Left kidney (tissue), 8 donors: ENCODE results near the gene NAB2. TPM values are rescaled to one million over a fixed set of nuclear protein-coding genes. Genes with fewer than 3 reads are reported as not detected.
"Not testable (repeated sequence)": the region's sequence is repeated elsewhere in the genome, so short reads cannot be mapped to it uniquely, and the experiment has no call there.

Experiments used
- DNase-seq: peaks from one replicate; pipeline ENCODE4 v3.0.0-alpha.2; 2013
- long read RNA-seq, 8 donors: transcript quantifications; one replicate each; lab custom pipeline, GENCODE V29; 2026
- polyA plus RNA-seq: library from polyadenylated mRNA; unstranded; fragments of 120-200 nt; gene quantifications from one replicate; pipeline ENCODE4 v1.2.1, GENCODE V29; 2013; ENCODE audit not compliant: insufficient read length

Gene NAB2, protein sequence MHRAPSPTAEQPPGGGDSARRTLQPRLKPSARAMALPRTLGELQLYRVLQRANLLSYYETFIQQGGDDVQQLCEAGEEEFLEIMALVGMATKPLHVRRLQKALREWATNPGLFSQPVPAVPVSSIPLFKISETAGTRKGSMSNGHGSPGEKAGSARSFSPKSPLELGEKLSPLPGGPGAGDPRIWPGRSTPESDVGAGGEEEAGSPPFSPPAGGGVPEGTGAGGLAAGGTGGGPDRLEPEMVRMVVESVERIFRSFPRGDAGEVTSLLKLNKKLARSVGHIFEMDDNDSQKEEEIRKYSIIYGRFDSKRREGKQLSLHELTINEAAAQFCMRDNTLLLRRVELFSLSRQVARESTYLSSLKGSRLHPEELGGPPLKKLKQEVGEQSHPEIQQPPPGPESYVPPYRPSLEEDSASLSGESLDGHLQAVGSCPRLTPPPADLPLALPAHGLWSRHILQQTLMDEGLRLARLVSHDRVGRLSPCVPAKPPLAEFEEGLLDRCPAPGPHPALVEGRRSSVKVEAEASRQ
- polyA plus RNA-seq: 40.8 TPM
- long read RNA-seq, donor 1, transcript NAB2-201 (7 exons, 2,711 nt): major isoform, 8 of 22 reads
- long read RNA-seq, donor 1, partial matches to known transcripts: 14 of 22 reads
- long read RNA-seq, donor 1, other reads (novel, unspliced or antisense): 0 of 22 reads
- long read RNA-seq, donor 2, transcript NAB2-201 (7 exons, 2,711 nt): major isoform, 11 of 19 reads
- long read RNA-seq, donor 2, partial matches to known transcripts: 8 of 19 reads
- long read RNA-seq, donor 2, other reads (novel, unspliced or antisense): 0 of 19 reads
- long read RNA-seq, donor 3, transcript NAB2-201 (7 exons, 2,711 nt): major isoform, 9 of 25 reads
- long read RNA-seq, donor 3, partial matches to known transcripts: 15 of 25 reads
- long read RNA-seq, donor 3, other reads (novel, unspliced or antisense): 0 of 25 reads
- long read RNA-seq, donor 4: 0 reads
- long read RNA-seq, donor 5, transcript NAB2-201 (7 exons, 2,711 nt): major isoform, 9 of 51 reads
- long read RNA-seq, donor 5, partial matches to known transcripts: 42 of 51 reads
- long read RNA-seq, donor 5, other reads (novel, unspliced or antisense): 0 of 51 reads
- long read RNA-seq, donor 6, transcript NAB2-201 (7 exons, 2,711 nt): major isoform, 12 of 71 reads
- long read RNA-seq, donor 6, partial matches to known transcripts: 57 of 71 reads
- long read RNA-seq, donor 6, other reads (novel, unspliced or antisense): 0 of 71 reads
- long read RNA-seq, donor 7, transcript NAB2-201 (7 exons, 2,711 nt): major isoform, 17 of 114 reads
- long read RNA-seq, donor 7, partial matches to known transcripts: 95 of 114 reads
- long read RNA-seq, donor 7, other reads (novel, unspliced or antisense): 0 of 114 reads
- long read RNA-seq, donor 8, transcript NAB2-201 (7 exons, 2,711 nt): major isoform, 8 of 8 reads
- long read RNA-seq, donor 8, partial matches to known transcripts: 0 of 8 reads
- long read RNA-seq, donor 8, other reads (novel, unspliced or antisense): 0 of 8 reads

DNA sequence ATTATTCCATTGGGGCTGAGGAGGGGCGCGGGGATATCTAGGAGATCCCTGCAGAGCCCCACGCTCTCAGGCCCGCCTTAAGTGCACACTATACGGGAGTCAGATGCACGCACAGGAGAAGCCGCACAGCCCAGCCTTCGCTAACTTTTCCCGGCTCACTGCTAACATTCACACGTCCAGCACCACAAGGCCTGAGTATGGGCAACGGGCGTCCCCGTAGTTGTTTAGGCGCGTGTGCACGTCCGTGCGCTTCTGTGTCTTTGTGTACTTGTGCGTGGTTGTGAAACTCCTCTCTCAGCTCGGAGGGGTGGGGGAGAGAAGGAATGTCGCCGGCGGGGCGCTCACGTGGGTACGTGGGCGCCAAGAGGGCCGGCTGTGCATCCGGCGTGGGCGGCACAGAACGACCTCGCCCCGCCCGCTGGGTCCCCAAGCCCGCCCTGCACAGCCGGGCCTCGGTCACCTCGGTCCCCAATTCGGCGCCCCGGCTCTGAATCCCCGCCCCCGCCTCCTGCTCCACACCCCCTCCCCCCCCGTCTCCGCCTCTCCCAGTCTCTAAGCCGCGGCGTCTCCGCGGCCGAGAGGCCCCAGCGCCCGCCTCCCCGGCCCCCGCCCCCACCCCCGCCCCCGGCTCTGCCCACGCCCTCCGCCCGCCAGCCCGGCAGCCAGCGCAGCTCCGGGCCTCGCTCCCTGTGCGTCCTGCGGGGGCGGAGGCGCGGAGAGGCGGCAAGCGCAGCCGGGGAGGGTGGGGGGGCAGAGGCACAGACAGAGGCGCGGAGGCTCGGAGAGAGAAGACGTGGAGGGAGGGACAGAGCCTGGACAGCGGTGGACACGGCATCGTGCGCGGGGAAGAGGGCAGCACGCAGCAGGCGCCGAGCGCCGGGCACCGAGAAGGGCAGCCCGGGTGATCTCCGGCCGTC lies at the start of gene NAB2:
Gene NAB2, plus strand, starts transcription at position 761 of the 917 bp plus-strand sequence. CDS start 158 bp downstream, outside the sequence.
- peak; percentile 92 for DNase-seq

DNA sequence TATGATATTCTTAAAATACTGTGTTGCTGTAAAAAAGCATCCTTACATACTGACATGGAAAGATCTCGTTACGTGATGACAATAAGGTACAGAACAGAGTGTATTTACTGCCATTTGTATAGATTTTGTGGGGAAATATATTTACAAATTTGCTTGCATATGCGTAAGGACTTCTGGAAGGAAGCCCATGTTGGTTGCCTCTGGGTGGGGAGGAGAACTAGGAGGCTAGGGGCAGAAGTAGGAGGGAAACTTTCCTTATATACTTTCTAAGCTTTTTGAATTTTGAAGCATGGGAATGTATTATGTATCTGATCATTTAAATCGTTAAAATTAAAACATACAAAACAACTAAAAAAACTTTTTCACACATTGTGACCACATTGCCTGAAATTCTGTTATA lies 48.7 kb upstream of the NAB2 start:
- no peak for DNase-seq

DNA sequence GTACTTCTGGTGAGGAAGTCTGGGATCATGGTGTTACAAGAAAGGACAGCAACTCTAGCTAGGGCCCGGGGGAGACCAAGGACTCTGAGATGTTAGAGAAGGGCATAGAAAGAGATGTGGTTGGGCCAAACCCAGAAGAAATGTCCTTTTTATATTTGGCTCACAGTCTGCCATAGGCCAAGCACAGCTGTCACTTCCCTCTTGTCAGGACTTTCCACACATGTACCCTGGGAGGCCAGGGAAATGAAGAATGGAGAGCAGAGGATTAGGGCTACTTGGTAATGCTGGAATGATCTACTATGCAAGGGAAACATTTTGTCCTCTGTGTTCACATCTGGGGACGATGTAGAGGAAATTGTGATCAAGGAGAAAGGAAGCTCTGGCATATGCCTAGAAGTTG lies 48.2 kb upstream of the NAB2 start:
- no peak for DNase-seq

DNA sequence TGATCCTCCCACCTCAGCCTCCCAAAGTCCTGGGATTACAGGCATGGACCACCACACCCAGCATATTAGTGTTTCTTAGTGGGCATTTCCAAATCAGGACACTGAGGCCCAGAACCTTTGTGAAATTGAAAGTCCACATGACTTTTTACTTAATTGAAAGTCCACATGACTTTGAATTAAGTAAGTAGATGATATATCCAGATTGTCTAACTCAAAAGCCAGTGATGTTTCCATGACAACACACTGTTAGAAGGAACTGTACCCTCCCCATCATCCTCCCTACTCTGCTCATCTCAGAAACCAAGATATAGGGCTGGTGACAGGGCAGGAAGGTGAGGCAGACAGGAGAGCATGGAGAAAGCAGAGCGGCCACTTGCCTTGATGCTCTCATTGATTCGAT lies 46.2 kb upstream of the NAB2 start:
- DNase-seq: no peak

DNA sequence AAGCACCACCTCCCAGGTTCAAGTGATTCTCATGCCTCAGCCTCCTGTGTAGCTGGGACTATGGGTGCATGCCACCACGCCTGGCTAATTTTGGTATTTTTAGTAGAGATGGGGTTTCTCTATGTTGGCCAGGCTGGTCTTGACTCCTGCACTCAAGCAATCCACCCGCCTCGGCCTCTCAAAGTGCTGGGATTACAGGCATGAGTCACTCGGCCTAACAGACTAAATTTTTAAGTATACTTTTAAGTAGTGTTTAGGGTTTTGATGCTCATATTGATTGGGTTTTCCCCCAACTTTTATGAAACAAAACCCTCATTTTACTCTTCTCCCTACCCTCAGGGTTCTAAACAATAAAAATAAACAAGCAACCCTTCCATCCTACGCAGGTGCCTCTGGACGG lies 44.4 kb upstream of the NAB2 start:
- no peak for DNase-seq

DNA sequence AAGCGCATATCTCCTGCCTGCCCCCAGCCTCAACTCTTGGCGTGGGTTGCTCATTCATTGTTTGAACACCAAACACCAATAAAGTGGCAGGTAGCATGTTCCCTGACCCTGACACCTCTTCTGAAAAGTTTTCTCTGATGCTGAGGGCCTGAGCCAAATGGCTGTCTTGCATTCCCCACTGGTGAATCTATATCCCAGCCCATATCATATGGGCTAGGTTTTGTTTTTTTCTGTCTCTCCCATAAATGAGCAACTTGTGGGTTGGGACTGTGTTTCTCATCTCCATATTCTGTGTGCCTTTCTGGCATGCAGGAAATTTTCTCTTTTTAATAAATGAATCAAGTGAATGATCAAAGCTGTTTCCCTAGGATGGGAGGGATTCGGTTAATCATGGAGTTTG lies 44.0 kb upstream of the NAB2 start:
- DNase-seq: no peak

DNA sequence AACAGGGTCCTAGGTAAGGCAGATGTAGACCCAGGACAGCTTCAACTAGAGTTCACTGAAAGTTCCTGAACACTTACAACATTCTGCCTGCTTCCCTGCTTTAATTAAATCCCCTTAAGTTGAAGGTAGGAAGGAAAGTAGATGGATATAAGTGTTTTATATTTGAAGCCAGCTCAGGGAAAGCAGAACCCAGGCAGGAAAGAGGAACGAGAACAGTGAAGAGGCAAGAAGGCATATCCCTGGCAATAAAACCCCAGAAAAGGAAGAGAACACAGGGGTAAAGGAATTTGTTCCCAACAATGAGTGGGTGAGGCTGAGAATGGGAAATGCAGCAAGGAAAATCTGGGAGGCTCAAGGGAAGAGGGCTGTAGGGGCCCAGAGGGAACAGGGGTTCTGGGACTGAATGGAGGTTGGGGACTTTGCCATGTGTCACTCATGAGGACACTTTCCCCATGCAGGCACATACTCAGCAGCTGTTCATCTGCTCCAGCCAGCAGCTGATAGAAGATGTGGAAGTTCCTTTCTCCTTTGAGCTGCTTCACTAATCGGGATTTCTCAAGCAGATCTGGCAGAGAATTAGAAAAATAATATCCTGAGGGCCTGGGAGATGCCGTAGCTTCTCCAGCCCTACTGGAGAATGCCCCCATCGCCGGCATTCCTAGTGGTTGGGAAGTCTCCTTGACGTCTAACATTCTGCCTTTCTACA lies 42.7 kb upstream of the NAB2 start:
- DNase-seq: no peak

DNA sequence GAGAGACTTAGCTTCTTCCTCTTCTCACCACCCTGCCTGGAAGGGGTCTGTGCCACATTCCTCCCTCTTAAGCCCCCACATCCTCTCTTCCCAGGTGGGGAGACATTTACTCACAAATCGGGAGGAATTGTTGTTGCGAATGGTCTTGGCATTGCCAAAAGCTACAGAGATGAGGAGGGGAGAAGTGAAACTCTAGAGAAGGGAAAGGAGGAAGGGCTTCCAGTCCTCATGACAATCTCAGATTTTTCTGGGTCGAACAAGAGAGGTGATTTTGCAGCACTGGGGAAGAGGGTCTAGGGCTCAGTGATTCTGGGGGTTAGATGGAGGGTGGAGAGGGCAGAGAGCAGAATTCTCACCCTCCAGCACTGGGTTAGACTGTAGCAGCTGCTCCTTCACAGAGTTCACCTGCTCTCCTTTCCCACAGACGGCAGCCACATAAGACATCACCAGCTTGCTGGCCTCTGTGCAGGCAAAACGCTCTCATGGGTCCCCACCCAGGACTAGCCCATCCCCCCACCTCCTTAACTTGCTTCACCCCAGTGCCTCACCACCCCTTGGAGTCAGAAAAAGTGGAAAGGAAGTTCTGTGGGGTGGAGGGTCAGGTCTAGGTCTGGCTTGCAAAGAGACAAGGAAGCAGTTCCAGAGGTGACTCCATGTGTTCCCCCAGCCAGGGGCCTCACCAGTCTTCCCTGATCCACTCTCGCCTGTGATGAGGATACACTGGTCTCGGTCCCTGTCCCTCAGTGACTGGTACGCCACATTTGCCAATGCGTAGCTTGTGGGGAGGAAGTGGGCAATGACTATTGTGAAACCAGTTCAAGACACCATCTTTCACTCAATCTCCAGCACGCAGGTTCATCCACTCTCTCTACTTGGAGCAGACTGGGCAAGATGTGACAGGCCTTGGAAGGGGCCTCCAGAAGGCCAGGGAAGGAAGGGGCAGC lies 41.7 kb upstream of the NAB2 start:
- no peak for DNase-seq

DNA sequence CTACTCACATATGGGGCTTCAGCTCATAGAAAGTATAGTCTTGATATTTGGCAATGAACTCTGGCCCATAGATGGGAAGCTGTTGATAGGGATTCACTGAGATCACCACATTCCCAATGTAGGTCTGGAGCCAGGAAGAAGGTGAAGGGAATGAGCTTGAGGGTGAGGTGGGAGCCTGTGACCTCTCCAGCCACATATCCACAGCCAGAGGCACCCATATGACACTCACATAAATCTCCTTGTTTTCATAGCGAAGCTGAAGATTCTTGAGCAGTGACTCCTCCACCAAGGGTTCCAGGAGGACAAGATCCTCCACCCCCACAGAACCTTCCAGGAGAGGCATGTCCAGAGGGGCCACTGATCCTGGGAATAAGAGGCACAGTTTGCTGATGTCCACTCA lies 40.9 kb upstream of the NAB2 start:
- DNase-seq: no peak

DNA sequence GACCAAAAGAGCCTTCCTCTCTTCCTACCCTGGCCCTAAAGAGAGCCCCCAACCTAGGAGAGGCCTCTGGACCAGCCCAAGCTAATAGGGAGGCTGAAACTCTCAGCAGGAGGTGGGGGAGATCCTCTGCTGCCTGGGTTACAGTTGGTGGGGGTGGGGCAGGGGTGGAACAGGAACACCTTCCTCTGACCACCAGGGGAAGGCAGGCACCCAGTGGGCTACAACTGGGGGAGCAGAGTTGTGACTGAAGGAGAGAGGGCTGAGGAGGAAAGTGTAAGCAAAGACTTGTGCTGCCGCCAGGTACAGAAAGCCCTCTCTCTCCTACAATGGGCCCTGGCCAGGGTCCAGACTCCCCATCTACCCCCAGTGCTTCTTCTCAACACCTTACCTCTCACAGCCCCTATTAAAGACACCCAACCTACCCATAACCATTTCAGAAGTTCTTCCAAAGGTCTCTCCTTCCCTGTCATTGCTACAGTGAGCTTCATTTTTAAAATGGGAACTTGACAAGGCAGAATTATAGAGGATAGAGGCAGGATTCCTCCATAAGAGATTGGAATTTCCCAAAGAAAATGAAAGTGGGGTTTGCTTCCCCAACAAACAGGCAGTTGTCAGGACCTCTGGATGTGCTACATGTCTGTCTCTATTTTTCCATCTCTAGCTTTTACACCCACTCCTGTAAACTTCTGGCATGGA lies 40.3 kb upstream of the NAB2 start:
- no peak for DNase-seq

DNA sequence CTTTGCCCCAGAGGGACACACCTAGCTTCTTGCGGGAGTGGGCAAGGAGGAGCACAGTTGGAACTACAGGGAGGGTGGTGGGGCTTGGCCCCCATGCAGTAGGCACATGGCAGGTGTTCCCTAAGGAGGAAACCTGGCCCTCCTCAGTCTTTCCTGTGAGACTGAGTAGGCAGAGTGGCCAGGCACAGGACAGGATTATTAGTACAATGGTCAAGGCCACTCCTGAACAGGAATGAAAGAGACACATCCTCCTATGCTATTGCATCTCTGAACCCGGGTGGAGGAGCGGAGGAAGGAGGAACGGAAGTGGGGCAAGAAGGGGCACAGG lies 39.8 kb upstream of the NAB2 start:
- no peak for DNase-seq

DNA sequence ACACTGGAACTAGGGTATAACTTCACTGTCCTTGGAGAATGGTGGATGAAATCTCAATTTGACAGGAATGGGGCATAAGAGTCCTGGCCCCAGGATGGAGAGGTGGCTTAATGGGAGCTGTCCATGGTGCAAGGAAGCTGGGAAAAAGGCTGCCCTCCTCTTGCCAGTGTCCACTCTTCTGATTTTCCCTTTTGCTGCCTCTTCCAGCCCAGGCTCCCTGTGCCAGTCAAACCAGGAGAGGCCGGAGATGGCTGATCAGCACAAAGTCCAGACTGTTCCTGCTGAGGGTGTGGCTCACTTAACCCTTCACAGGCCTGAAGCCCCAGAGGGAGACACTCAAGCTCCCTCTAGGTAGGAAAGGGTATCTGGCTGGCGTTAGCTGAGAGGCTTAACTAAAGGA lies 39.0 kb upstream of the NAB2 start, which contains the start of gene MYO1A:
Gene MYO1A, minus strand, starts transcription at position 240 of the 400 bp plus-strand sequence. CDS start 1,806 bp downstream, outside the sequence.
- no peak for DNase-seq

DNA sequence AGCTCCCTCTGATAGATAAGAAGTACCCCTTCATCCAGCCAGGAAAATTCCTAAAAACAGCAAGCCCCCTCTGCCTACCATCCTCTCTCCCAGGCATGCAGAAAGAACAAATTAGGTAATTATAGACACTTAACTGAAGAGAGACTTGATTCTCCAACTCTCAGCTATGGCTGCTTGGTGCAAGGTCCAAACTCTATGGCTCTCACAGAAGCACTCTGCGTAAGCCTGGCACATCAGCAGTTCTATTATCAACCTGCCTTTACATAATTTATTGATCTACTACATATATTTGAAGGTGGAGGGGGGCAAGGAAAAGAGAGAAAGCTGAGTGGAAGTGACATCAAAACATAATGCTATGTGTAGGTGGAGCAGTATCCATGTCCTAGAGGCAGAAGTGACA lies 37.9 kb upstream of the NAB2 start:
- DNase-seq: no peak

DNA sequence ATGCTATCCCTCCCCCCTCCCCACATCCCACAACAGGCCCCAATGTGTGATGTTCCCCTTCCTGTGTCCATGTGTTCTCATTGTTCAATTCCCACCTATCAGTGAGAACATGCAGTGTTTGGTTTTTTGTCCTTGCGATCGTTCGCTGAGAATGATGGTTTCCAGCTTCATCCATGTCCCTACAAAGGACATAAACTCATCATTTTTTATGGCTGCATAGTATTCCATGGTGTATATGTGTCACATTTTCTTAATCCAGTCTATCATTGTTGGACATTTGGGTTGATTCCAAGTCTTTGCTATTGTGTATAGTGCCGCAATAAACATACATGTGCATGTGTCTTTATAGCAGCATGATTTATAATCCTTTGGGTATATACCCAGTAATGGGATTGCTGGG lies 35.8 kb upstream of the NAB2 start:
- not testable (repeated sequence) for DNase-seq

DNA sequence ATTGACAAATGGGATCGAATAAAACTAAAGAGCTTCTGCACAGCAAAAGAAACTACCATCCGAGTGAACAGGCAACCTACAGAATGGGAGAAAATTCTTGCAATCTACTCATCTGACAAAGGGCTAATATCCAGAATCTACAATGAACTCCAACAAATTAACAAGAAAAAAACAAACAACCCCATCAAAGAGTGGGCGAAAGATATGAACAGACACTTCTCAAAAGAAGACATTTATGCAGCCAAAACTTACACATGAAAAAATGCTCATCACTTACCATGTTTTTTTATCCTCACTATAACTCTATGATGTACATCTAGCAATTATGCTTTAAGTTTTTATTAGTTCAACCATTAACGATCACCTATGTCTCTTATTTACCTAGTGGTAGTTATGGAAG lies 35.0 kb upstream of the NAB2 start:
- DNase-seq: not testable (repeated sequence)

DNA sequence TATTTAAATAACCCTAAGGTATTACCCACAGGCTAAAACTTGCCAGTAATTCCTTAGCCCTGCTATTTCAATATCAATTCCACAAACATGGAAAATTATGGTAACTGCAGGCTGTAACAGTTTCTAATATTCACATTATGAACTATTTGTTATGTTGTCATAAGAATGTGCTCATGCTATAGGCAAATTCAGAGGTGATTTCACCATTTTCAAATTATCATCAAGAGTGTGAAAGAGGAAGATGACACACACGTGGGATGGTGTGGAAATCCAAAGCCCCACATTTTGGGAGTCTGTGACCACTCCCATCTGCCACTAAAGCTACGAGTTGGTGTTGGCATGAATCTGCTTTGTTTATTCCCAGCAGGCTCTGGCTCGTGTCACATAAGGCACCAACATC lies 33.1 kb upstream of the NAB2 start:
- no peak for DNase-seq

DNA sequence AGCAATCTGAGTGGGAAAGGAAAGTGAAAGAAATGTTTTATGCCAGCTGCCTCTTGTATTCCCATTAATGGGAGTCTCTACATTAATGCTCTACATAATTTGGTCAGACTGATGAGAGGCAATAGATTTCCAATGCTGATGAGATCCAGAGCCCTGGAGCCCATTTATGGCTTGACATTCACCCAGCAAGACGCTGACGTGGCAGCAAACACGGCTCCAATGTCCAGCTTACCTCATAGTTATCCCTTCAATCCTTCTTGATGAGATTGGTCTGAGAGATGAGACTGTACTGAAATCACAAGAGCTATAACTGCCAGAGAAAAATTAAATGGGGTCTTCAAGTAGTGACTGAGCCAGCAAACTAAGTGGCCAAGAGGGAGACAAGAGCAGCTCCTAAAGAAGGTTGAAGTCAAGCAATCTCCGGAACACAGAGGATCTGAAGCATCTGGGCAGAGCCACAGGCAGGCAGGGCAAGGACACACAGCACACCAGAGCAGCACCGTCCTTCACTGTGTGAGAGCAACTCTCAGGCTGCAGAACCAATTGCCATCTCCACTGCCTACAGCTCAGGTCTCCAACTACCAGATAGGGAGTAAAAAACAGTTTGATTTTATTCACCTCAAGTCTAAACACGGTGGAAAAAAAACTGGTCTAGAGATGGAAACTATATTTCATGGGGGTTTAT lies 31.7 kb upstream of the NAB2 start:
- no peak for DNase-seq

DNA sequence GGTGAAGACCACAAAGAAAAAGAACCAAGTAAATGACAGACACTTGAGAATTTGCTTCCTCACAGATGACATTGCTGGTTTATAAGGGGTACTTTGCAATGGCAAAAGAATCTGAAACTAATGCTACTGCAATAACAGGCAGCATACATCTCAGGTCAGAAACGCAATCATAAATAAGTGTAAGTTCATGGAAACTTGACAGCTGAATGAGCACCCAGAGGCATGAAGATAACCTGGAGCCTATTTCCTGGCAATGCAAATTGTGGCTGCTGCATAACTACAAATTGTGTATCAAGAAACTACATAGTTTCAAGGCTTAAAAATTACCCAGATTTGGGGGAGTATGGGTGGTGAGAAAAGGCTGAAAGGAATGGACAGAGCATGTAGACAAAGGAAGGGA lies 30.5 kb upstream of the NAB2 start:
- no peak for DNase-seq
